HCT116 (cell line): ENCODE data around the gene PRPS1L1.

ENCODE experiments used
- ATF3 ChIP-seq: IDR thresholded peaks from 2 replicates; pipeline ENCODE4 v1.6.1; 2012
- POLR2A ChIP-seq: IDR thresholded peaks from 2 replicates; pipeline ENCODE4 v1.7.0; 2011; ENCODE audit warnings: borderline replicate concordance; ENCODE audit not compliant: insufficient read depth, insufficient read length; ENCODE audit errors: extremely low read depth
- SIN3A ChIP-seq: IDR thresholded peaks from 2 replicates; pipeline ENCODE4 v1.6.1; 2012; ENCODE audit warnings: low read depth
- SP1 ChIP-seq: IDR thresholded peaks from 2 replicates; pipeline ENCODE4 v1.6.1; 2012; ENCODE audit warnings: low read depth
- YY1 ChIP-seq: IDR thresholded peaks from 2 replicates; pipeline ENCODE4 v1.6.1; 2011; ENCODE audit warnings: low read length, low read depth, moderate library complexity, mild to moderate bottlenecking; ENCODE audit not compliant: insufficient replicate concordance; ENCODE audit errors: extremely low read depth
- ZBTB33 ChIP-seq: IDR thresholded peaks from 2 replicates; pipeline ENCODE4 v1.6.1; 2011; ENCODE audit warnings: mild to moderate bottlenecking, low read length, moderate library complexity; ENCODE audit not compliant: insufficient replicate concordance; ENCODE audit errors: extremely low read depth
- ZNF274 ChIP-seq: fragments of 200-500 bp; sonication (Bioruptor generic); IDR thresholded peaks from 2 replicates; pipeline ENCODE4 v1.6.1; 2014; ENCODE audit warnings: mild to moderate bottlenecking, low read depth, low read length, inconsistent platforms
- TF ChIP-seq, protein P1 (sequence below), 3 experiments: fragments of 200-600 bp in 1 of 3; sonication (generic) in 1 of 3; IDR thresholded peaks in 2 of 3; conservative IDR thresholded peaks in 1 of 3; 2 replicates each; pipeline ENCODE4 v1.5.1; 2012 to 2017; ENCODE audit warnings: low read depth in 2 of 3, low read length in 2 of 3, antibody characterized with exemption in 1 of 3, borderline replicate concordance in 1 of 3, control low read depth in 1 of 3, mild to moderate bottlenecking in 1 of 3, mixed read lengths in 1 of 3, mixed run types in 1 of 3, moderate library complexity in 1 of 3; ENCODE audit not compliant: insufficient read depth in 1 of 3
- TF ChIP-seq, protein P2 (sequence below): IDR thresholded peaks from 2 replicates; pipeline ENCODE4 v1.6.1; 2012; ENCODE audit warnings: low read depth

DNA sequence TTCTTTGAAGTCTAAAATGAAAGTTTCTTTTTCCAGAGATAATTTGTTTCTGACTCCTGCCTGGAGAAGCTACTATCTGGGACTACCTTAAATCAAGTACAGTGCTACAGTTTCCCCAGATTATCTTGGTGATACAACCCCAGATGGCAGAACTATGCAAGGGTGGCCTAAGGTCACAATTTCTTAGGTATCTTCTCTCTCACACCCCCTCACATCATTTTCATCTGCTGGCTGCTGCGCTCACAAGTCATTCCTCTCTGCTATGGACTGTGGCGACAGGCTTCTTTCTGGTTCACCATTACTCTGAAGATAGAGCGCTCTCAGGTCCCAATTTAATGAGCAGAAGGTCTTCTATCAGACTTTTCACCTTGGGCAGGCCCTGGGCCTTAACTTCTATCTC lies 9.1 kb upstream of the PRPS1L1 start:
- TF ChIP-seq ZNF274 (no peak), ATF3 (no peak), POLR2A (no peak), YY1 (no peak), SP1 (no peak), ZBTB33 (no peak), SIN3A (no peak)
- TF ChIP-seq, protein P1, sequence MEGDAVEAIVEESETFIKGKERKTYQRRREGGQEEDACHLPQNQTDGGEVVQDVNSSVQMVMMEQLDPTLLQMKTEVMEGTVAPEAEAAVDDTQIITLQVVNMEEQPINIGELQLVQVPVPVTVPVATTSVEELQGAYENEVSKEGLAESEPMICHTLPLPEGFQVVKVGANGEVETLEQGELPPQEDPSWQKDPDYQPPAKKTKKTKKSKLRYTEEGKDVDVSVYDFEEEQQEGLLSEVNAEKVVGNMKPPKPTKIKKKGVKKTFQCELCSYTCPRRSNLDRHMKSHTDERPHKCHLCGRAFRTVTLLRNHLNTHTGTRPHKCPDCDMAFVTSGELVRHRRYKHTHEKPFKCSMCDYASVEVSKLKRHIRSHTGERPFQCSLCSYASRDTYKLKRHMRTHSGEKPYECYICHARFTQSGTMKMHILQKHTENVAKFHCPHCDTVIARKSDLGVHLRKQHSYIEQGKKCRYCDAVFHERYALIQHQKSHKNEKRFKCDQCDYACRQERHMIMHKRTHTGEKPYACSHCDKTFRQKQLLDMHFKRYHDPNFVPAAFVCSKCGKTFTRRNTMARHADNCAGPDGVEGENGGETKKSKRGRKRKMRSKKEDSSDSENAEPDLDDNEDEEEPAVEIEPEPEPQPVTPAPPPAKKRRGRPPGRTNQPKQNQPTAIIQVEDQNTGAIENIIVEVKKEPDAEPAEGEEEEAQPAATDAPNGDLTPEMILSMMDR (IDR thresholded peaks at IDR 0.05 in 2 of 3, conservative IDR thresholded peaks at IDR 0.05 in 1 of 3; ENCODE audit: borderline replicate concordance in 1 of 3, insufficient read depth in 1 of 3, low read depth in 2 of 3, low read length in 2 of 3), result no peak
- TF ChIP-seq, protein P2, sequence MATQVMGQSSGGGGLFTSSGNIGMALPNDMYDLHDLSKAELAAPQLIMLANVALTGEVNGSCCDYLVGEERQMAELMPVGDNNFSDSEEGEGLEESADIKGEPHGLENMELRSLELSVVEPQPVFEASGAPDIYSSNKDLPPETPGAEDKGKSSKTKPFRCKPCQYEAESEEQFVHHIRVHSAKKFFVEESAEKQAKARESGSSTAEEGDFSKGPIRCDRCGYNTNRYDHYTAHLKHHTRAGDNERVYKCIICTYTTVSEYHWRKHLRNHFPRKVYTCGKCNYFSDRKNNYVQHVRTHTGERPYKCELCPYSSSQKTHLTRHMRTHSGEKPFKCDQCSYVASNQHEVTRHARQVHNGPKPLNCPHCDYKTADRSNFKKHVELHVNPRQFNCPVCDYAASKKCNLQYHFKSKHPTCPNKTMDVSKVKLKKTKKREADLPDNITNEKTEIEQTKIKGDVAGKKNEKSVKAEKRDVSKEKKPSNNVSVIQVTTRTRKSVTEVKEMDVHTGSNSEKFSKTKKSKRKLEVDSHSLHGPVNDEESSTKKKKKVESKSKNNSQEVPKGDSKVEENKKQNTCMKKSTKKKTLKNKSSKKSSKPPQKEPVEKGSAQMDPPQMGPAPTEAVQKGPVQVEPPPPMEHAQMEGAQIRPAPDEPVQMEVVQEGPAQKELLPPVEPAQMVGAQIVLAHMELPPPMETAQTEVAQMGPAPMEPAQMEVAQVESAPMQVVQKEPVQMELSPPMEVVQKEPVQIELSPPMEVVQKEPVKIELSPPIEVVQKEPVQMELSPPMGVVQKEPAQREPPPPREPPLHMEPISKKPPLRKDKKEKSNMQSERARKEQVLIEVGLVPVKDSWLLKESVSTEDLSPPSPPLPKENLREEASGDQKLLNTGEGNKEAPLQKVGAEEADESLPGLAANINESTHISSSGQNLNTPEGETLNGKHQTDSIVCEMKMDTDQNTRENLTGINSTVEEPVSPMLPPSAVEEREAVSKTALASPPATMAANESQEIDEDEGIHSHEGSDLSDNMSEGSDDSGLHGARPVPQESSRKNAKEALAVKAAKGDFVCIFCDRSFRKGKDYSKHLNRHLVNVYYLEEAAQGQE, result no peak
